Gastrocnemius medialis (tissue), 4 donors: ENCODE data around the gene SLC17A6. TPM values are rescaled to one million over a fixed set of nuclear protein-coding genes. Genes with fewer than 3 reads are reported as not detected.

Experiments
- ATAC-seq, 2 donors: fragments of 150-250 bp; one replicate each; pipeline ENCODE4 v1.9.1; 2016
- DNase-seq, 2 donors: peaks; one replicate each; pipeline ENCODE4 v3.0.0-alpha.2; 2019
- H3K27ac ChIP-seq, 4 donors: fragments of 200-600 bp; sonication (generic); 1 replicate in 1 of 4; 2 replicates in 3 of 4; pipeline ENCODE4 v1.5.1; 2016 to 2018; ENCODE audit warnings: mild to moderate bottlenecking in 2 of 4, moderate library complexity in 1 of 4
- H3K27me3 ChIP-seq, 3 donors: fragments of 200-600 bp; sonication (generic) in 2 of 3; 1 replicate in 1 of 3; 2 replicates in 2 of 3; pipeline versions ENCODE4 v1.5.1 to v1.6.0; 2016 to 2019; ENCODE audit warnings: mild to moderate bottlenecking in 1 of 3, moderate library complexity in 1 of 3
- H3K36me3 ChIP-seq, 2 donors: fragments of 200-600 bp; sonication (generic) in 1 of 2; one replicate each; pipeline ENCODE4 v1.5.1; 2017 to 2018
- H3K4me1 ChIP-seq, 2 donors: fragments of 200-600 bp; sonication (generic) in 1 of 2; one replicate each; pipeline ENCODE4 v1.5.1; 2016 to 2017; ENCODE audit warnings: mild to moderate bottlenecking in 2 of 2
- H3K4me3 ChIP-seq, 4 donors: fragments of 200-600 bp; sonication (generic) in 3 of 4; 1 replicate in 1 of 4; 2 replicates in 3 of 4; pipeline ENCODE4 v1.5.1; 2016 to 2019; ENCODE audit warnings: mild to moderate bottlenecking in 2 of 4
- H3K9me3 ChIP-seq, 3 donors: fragments of 200-600 bp; sonication (generic) in 2 of 3; 1 replicate in 1 of 3; 2 replicates in 2 of 3; pipeline ENCODE4 v1.5.1; 2016 to 2019
- CTCF ChIP-seq, 5 experiments: fragments of 450-650 bp in 3 of 5; fragments of 200-600 bp in 2 of 5; sonication (generic) in 2 of 5; IDR thresholded peaks in 4 of 5; conservative IDR thresholded peaks in 1 of 5; 1 replicate in 4 of 5; 2 replicates in 1 of 5; pipeline ENCODE4 v1.5.1; 2016 to 2019; ENCODE audit warnings: antibody characterized with exemption in 5 of 5, mild to moderate bottlenecking in 3 of 5, moderate library complexity in 3 of 5
- POLR2A ChIP-seq, 2 donors: fragments of 450-650 bp; IDR thresholded peaks; one replicate each; pipeline ENCODE4 v1.6.1; 2017; ENCODE audit warnings: antibody characterized with exemption in 2 of 2, mild to moderate bottlenecking in 2 of 2, moderate library complexity in 2 of 2
- in situ Hi-C, 4 donors: fragments of 200-750 bp; cut with MboI; loops; one replicate each; pipeline versions ENCODE4 v1.15.0 to v1.8.0; 2017; ENCODE audit warnings: low sequenced_read_pairs in 4 of 4
- intact Hi-C: fragments of 100-400 bp; cut with DNase I; formaldehyde crosslinking; loops from one replicate; pipeline ENCODE4 v1.15.1; 2023; ENCODE audit warnings: low total_unique reads
- total RNA-seq, 4 donors: library from RNA; depleted of rRNA; stranded (reverse); fragments of >200 nt; gene quantifications; one replicate each; pipeline versions ENCODE4 v1.1.0 to v1.2.3, GENCODE V29; 2016

SLC17A6 gene
- not detected for total RNA-seq

GRCh38 chr11:22337596-22338485 lies at the start of gene SLC17A6:
SLC17A6 (plus strand) TSS chr11:22338381; CDS start chr11:22338534, 153 bp downstream.
- Histone ChIP-seq H3K36me3 (no peaks in the 10 kb centered on the region), H3K4me1 (no peaks in the 10 kb centered on the region), H3K27ac (no peak within 1 kb of the TSS), H3K9me3 (no peaks in the 10 kb centered on the region), H3K27me3 (peaks cover 47 to 55% (median 51%) of the 10 kb centered on the region in 3 donors), H3K4me3 (no peak within 1 kb of the TSS)
- DNase-seq: no peak
- no peak for ATAC-seq
- TF ChIP-seq CTCF (IDR thresholded peaks at IDR 0.05 in 4 of 5, conservative IDR thresholded peaks at IDR 0.05 in 1 of 5) (no peak), POLR2A (IDR thresholded peaks at IDR 0.05) (no peak)
- in situ Hi-C loops: loop anchor here (5.0 to 25.0 kb wide), 6 partner anchors 197 to 454 kb away; no protein-coding TSS in a partner anchor
- intact Hi-C loops: no loop called here

- DNase-seq (no peak), ATAC-seq (no peak)
- Histone ChIP-seq H3K4me3 (no peak overlapping the region), H3K36me3 (no peaks in the 10 kb centered on the region), H3K27me3 (no peaks in the 10 kb centered on the region), H3K4me1 (no peaks in the 10 kb centered on the region), H3K27ac (no peak overlapping the region), H3K9me3 (no peaks in the 10 kb centered on the region)
- in situ Hi-C loops: loop anchor here (10.0 to 25.0 kb wide), 3 partner anchors 128 to 1665 kb away; no protein-coding TSS in a partner anchor
- TF ChIP-seq CTCF (IDR thresholded peaks at IDR 0.05 in 4 of 5, conservative IDR thresholded peaks at IDR 0.05 in 1 of 5): no peak
- no peak for TF ChIP-seq POLR2A (IDR thresholded peaks at IDR 0.05)
- intact Hi-C loops: loop anchor here (10.0 kb wide), 1 partner anchor 1658 kb away; no protein-coding TSS in a partner anchor
These were observed 35.8 kb upstream of the SLC17A6 start for GRCh38 chr11:22302368-22302767.

GRCh38 chr11:22304337-22304961 lies 33.7 kb upstream of the SLC17A6 start:
- Histone ChIP-seq H3K4me3 (no peak overlapping the region), H3K36me3 (no peaks in the 10 kb centered on the region), H3K27me3 (no peaks in the 10 kb centered on the region), H3K9me3 (no peaks in the 10 kb centered on the region), H3K4me1 (no peaks in the 10 kb centered on the region), H3K27ac (no peak overlapping the region)
- TF ChIP-seq POLR2A (IDR thresholded peaks at IDR 0.05) (no peak), CTCF (IDR thresholded peaks at IDR 0.05 in 4 of 5, conservative IDR thresholded peaks at IDR 0.05 in 1 of 5) (peak; percentile 36 to 63 (median 59))
- ATAC-seq (peak in 1 of 2 donors; percentile 60), DNase-seq (no peak)
- intact Hi-C loops (loop anchor here (2.0 to 10.0 kb wide), 2 partner anchors 134 to 1660 kb away; no protein-coding TSS in a partner anchor), in situ Hi-C loops (loop anchor here (10.0 to 25.0 kb wide), 3 partner anchors 130 to 1667 kb away; no protein-coding TSS in a partner anchor)

GRCh38 chr11:22317656-22318055 lies 20.5 kb upstream of the SLC17A6 start:
- in situ Hi-C loops: loop anchor here in 1 of 4 donors (25.0 kb wide), 1 partner anchor 1680 kb away; no protein-coding TSS in a partner anchor
- H3K27me3 ChIP-seq: no peaks in the 10 kb centered on the region

More at GRCh38 chr11:22317656-22318055, 20.5 kb upstream of the SLC17A6 start:
- no peaks in the 10 kb centered on the region for H3K36me3 ChIP-seq
- H3K9me3 ChIP-seq: no peaks in the 10 kb centered on the region
- TF ChIP-seq POLR2A (IDR thresholded peaks at IDR 0.05) (no peak), CTCF (IDR thresholded peaks at IDR 0.05 in 4 of 5, conservative IDR thresholded peaks at IDR 0.05 in 1 of 5) (no peak)
- H3K4me3 ChIP-seq: no peak overlapping the region
- no peak overlapping the region for H3K27ac ChIP-seq
- peaks cover 0 to 9% of the 10 kb centered on the region in 2 donors for H3K4me1 ChIP-seq
- intact Hi-C loops: no loop called here
- ATAC-seq (no peak), DNase-seq (no peak)
